Fibroblast of lung (primary cell): ENCODE data around the gene METAP2.
"Not testable (repeated sequence)": the region's sequence is repeated elsewhere in the genome, so short reads cannot be mapped to it uniquely, and the experiment has no call there.

ENCODE experiments used
- EZH2 ChIP-seq: IDR thresholded peaks from 2 replicates; pipeline ENCODE4 v1.5.1; 2012; ENCODE audit warnings: low read length, control low read depth, mild to moderate bottlenecking; ENCODE audit errors: missing control alignments
- TF ChIP-seq, protein P1 (sequence below), 2 donors: IDR thresholded peaks in 1 of 2; conservative IDR thresholded peaks in 1 of 2; 1 replicate in 1 of 2; 2 replicates in 1 of 2; pipeline ENCODE4 v1.5.1; 2011 to 2012; ENCODE audit warnings: low read length in 2 of 2, control low read depth in 1 of 2, inconsistent platforms in 1 of 2, low read depth in 1 of 2, mild to moderate bottlenecking in 1 of 2

DNA sequence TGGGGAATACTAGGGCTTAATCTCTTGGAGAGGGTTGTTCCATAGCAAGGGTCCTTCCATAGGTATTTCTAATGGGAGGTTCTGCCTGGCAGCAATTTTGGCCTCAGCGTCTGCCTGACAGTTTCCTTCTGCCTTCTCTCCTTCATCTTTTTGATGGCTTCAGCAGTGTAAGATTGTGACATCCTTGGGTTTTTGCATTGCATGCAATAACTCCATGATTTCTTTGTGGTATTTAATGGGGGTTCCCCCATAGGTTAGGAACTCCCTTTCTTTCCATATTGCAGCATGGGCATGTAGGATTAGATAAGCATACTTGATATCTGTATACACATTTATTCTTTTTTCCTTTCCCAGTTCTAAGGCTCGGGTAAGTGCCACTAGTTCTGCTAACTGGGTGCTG, 21.5 kb upstream of the METAP2 start:
- TF ChIP-seq, protein P1, sequence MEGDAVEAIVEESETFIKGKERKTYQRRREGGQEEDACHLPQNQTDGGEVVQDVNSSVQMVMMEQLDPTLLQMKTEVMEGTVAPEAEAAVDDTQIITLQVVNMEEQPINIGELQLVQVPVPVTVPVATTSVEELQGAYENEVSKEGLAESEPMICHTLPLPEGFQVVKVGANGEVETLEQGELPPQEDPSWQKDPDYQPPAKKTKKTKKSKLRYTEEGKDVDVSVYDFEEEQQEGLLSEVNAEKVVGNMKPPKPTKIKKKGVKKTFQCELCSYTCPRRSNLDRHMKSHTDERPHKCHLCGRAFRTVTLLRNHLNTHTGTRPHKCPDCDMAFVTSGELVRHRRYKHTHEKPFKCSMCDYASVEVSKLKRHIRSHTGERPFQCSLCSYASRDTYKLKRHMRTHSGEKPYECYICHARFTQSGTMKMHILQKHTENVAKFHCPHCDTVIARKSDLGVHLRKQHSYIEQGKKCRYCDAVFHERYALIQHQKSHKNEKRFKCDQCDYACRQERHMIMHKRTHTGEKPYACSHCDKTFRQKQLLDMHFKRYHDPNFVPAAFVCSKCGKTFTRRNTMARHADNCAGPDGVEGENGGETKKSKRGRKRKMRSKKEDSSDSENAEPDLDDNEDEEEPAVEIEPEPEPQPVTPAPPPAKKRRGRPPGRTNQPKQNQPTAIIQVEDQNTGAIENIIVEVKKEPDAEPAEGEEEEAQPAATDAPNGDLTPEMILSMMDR (conservative IDR thresholded peaks at IDR 0.05 in 1 of 2, IDR thresholded peaks at IDR 0.05 in 1 of 2; ENCODE audit: low read depth in 1 of 2, low read length in 2 of 2), result not testable (repeated sequence)
- TF ChIP-seq EZH2, result not testable (repeated sequence)
